PC-3 (cell line): ENCODE results near the gene CPS1. TPM values are rescaled to one million over a fixed set of nuclear protein-coding genes. Genes with fewer than 3 reads are reported as not detected.

Source experiments
- ATAC-seq: fragments of 200-7000 bp; cut with Tn5 transposase; 2 replicates; pipeline ENCODE4 v1.9.1; 2020; ENCODE audit warnings: mild to moderate bottlenecking, moderate library complexity
- BruUV-seq: library from RNA; stranded (reverse); fragments of 400-500 nt; replicated peaks from 2 replicates; lab custom pipeline; 2021; lab: Mats Ljungman, UMichigan
- CTCF ChIA-PET: fragments of 300-600 bp; sonication (Branson Sonifier 250); formaldehyde crosslinking; loops from one replicate; lab custom pipeline; 2022; ENCODE audit warnings: antibody characterized with exemption; lab: Charles Lee
- POLR2A ChIA-PET: fragments of 300-600 bp; sonication (Branson Sonifier 250); formaldehyde crosslinking; loops from one replicate; lab custom pipeline; 2022; ENCODE audit warnings: antibody characterized with exemption; ENCODE audit not compliant: unreplicated experiment; lab: Charles Lee
- DNase-seq: peaks from one replicate; pipeline ENCODE4 v3.0.0-alpha.2; 2015
- H2AFZ ChIP-seq: fragments of 300-600 bp; sonication (generic); 2 replicates; pipeline ENCODE4 v1.6.0; 2016; ENCODE audit warnings: antibody characterized with exemption, low read length
- H3F3A ChIP-seq: fragments of 300-600 bp; sonication (generic); one replicate; pipeline ENCODE4 v1.6.0; 2017; ENCODE audit warnings: antibody characterized with exemption, low read length, control low read depth, mild to moderate bottlenecking; ENCODE audit not compliant: unreplicated experiment
- H3K27ac ChIP-seq: fragments of 300-600 bp; sonication (generic); 2 replicates; pipeline ENCODE4 v1.5.1; 2016; ENCODE audit warnings: mild to moderate bottlenecking, low read length
- H3K27me3 ChIP-seq: fragments of 300-600 bp; sonication (generic); 2 replicates; pipeline ENCODE4 v1.6.1; 2016; ENCODE audit warnings: low read length, mixed read lengths
- H3K36me3 ChIP-seq: fragments of 300-600 bp; sonication (generic); 2 replicates; pipeline ENCODE4 v1.6.1; 2016; ENCODE audit warnings: low read depth, mixed run types, low read length, mixed read lengths
- H3K4me1 ChIP-seq: fragments of 300-600 bp; sonication (generic); 2 replicates; pipeline ENCODE4 v1.5.1; 2016; ENCODE audit warnings: low read length; ENCODE audit not compliant: insufficient read depth
- H3K4me2 ChIP-seq: fragments of 300-600 bp; sonication (generic); 2 replicates; pipeline ENCODE4 v1.6.0; 2016; ENCODE audit warnings: low read length
- H3K4me3 ChIP-seq: fragments of 300-600 bp; sonication (generic); 2 replicates; pipeline ENCODE4 v1.5.1; 2016; ENCODE audit warnings: mild to moderate bottlenecking, low read length, mixed read lengths
- H3K79me2 ChIP-seq: fragments of 300-600 bp; sonication (generic); 2 replicates; pipeline ENCODE4 v1.6.1; 2017; ENCODE audit warnings: low read length, mixed read lengths
- H3K9ac ChIP-seq: fragments of 300-600 bp; sonication (generic); 2 replicates; pipeline ENCODE4 v1.6.0; 2016; ENCODE audit warnings: mild to moderate bottlenecking, low read length
- H3K9me2 ChIP-seq: fragments of 300-600 bp; sonication (generic); replicated peaks from 2 replicates; pipeline ENCODE4 v1.6.1; 2016; ENCODE audit warnings: mixed run types, low read length, mixed read lengths
- H3K9me3 ChIP-seq: fragments of 300-600 bp; sonication (generic); 2 replicates; pipeline ENCODE4 v1.6.1; 2016; ENCODE audit warnings: low read length, mixed read lengths
- H4K20me1 ChIP-seq: fragments of 300-600 bp; sonication (generic); 2 replicates; pipeline ENCODE4 v1.6.1; 2016; ENCODE audit warnings: low read length, mixed read lengths
- EZH2 ChIP-seq: fragments of 300-600 bp; sonication (generic); IDR thresholded peaks from one replicate; pipeline ENCODE4 v1.6.1; 2017; ENCODE audit warnings: antibody characterized with exemption, mild to moderate bottlenecking, low read length; ENCODE audit not compliant: unreplicated experiment
- EZH2phosphoT487 ChIP-seq: fragments of 300-600 bp; sonication (generic); IDR thresholded peaks from 2 replicates; pipeline ENCODE4 v1.6.1; 2018; ENCODE audit warnings: mild to moderate bottlenecking, antibody characterized with exemption, low read length, borderline replicate concordance
- intact Hi-C: fragments of 100-400 bp; cut with micrococcal nuclease; formaldehyde crosslinking; loops from 2 replicates; pipeline ENCODE4 v1.9.0; 2023
- total RNA-seq: library from RNA; depleted of rRNA; stranded (reverse); fragments of >200 nt; gene quantifications from 2 replicates; pipeline ENCODE4 v1.2.3, GENCODE V29; 2014
- TF ChIP-seq, protein P1 (sequence below): fragments of 300-600 bp; sonication (generic); conservative IDR thresholded peaks from 2 replicates; pipeline ENCODE4 v1.5.1; 2017; ENCODE audit warnings: antibody characterized with exemption, low read depth, mild to moderate bottlenecking, low read length

The CPS1 gene
- total RNA-seq, 1 experiment from 2014 or later, result 17.7 TPM

- BruUV-seq, result no TSS peak
- peak; percentile 70 for ATAC-seq
- DNase-seq, result peak; percentile 72
- no peak overlapping the region for H3K9ac ChIP-seq
- H3K4me2 ChIP-seq, result no peak overlapping the region
- ChIA-PET CTCF (no interaction called here), POLR2A (no interaction called here)
- H3K9me3 ChIP-seq, result no peaks in the 10 kb centered on the region
- no peaks in the 10 kb centered on the region for H3K79me2 ChIP-seq
- no peaks in the 10 kb centered on the region for H3K4me1 ChIP-seq
- no peak overlapping the region for H3K27ac ChIP-seq
- peak overlapping the region; percentile 5 for H2AFZ ChIP-seq
- H3K27me3 ChIP-seq, result no peaks in the 10 kb centered on the region
- no peaks in the 10 kb centered on the region for H3F3A ChIP-seq
- TF ChIP-seq, protein P1, sequence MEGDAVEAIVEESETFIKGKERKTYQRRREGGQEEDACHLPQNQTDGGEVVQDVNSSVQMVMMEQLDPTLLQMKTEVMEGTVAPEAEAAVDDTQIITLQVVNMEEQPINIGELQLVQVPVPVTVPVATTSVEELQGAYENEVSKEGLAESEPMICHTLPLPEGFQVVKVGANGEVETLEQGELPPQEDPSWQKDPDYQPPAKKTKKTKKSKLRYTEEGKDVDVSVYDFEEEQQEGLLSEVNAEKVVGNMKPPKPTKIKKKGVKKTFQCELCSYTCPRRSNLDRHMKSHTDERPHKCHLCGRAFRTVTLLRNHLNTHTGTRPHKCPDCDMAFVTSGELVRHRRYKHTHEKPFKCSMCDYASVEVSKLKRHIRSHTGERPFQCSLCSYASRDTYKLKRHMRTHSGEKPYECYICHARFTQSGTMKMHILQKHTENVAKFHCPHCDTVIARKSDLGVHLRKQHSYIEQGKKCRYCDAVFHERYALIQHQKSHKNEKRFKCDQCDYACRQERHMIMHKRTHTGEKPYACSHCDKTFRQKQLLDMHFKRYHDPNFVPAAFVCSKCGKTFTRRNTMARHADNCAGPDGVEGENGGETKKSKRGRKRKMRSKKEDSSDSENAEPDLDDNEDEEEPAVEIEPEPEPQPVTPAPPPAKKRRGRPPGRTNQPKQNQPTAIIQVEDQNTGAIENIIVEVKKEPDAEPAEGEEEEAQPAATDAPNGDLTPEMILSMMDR, result peak; percentile 89
- no peak for TF ChIP-seq EZH2phosphoT487
- H3K9me2 ChIP-seq, result no peaks in the 10 kb centered on the region
- no peaks in the 10 kb centered on the region for H4K20me1 ChIP-seq
- no peaks in the 10 kb centered on the region for H3K36me3 ChIP-seq
- H3K4me3 ChIP-seq, result no peak overlapping the region
- intact Hi-C loops, result loop anchor here (1.0 to 2.0 kb wide), 3 partner anchors 40 to 457 kb away; no protein-coding TSS in a partner anchor
Observed at GRCh38 chr2:210577263-210578071, 21.1 kb downstream of the CPS1 start.

DNA sequence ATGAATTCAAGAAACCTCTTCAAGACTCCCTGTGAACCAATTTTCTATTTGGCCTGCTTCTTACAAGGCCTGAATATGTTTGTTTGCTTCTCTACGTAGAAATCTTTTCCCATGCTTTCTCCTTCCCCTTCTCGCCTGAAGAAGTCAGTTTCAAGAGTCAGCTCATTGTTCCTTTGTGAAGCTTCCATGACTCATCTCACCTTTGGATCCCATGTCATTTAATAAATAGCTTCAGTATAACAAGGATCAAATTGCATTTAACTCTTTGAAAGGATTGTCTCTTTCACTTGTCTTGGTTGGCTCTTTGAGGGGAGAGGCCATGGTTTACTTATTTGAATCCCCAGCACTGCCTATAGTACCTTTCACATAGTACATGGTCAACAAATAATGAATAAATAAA, 28.4 kb downstream of the CPS1 start:
- no peak for TF ChIP-seq EZH2phosphoT487
- TF ChIP-seq EZH2, result no peak
- TF ChIP-seq, protein P1, result no peak
- intact Hi-C loops, result no loop called here
- H3F3A ChIP-seq, result no peaks in the 10 kb centered on the region
- no peaks in the 10 kb centered on the region for H3K36me3 ChIP-seq
- DNase-seq, result peak; percentile 86
- no peaks in the 10 kb centered on the region for H3K9me3 ChIP-seq
- H4K20me1 ChIP-seq, result no peaks in the 10 kb centered on the region
- H3K27ac ChIP-seq, result peak overlapping the region; percentile 88
- BruUV-seq, result no TSS peak
- peak; percentile 95 for ATAC-seq
- peak overlapping the region; percentile 54 for H3K9ac ChIP-seq
- H2AFZ ChIP-seq, result peak overlapping the region; percentile 23; the same call in 1 of the 2 replicates
- H3K4me1 ChIP-seq, result peaks cover 15% of the 10 kb centered on the region
- ChIA-PET CTCF (no interaction called here), POLR2A (interaction anchor here (0.6 kb wide), 1 partner anchor 692 kb away, joined by 3 read pairs; no protein-coding TSS in a partner anchor)
- H3K79me2 ChIP-seq, result no peaks in the 10 kb centered on the region
- H3K9me2 ChIP-seq, result no peaks in the 10 kb centered on the region
- no peaks in the 10 kb centered on the region for H3K27me3 ChIP-seq
- H3K4me3 ChIP-seq, result no peak overlapping the region
- peak overlapping the region; percentile 47 for H3K4me2 ChIP-seq

DNA sequence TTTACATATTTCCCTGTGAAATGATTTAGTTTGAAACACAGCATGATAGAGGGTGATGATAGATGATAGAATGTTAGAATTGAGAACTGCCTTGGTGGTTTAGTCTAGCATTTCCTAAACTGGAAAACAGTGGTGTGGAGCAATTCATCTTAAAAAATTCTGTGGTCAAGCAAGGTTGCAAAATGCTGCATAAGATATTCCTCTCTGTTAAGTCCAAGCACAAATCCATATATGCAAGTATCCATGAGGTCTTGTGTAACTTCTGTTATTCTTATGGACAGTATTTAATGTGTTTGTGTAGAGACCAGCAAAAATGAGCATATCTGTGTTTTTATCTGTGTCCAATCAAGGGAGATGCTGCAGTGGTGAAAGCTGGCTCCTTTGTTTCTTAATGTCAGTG, 30.0 kb downstream of the CPS1 start:
- CTCF ChIA-PET, result no interaction called here
- H3K27me3 ChIP-seq, result no peaks in the 10 kb centered on the region
- no peak overlapping the region for H2AFZ ChIP-seq
- H3F3A ChIP-seq, result no peaks in the 10 kb centered on the region
- H3K27ac ChIP-seq, result no peak overlapping the region
- no peak for DNase-seq
- no peaks in the 10 kb centered on the region for H4K20me1 ChIP-seq
- no peak overlapping the region for H3K4me3 ChIP-seq
- TF ChIP-seq EZH2phosphoT487 (no peak), EZH2 (no peak)
- TF ChIP-seq, protein P1, result no peak
- H3K79me2 ChIP-seq, result no peaks in the 10 kb centered on the region
- H3K9me2 ChIP-seq, result no peaks in the 10 kb centered on the region
- BruUV-seq, result no TSS peak
- POLR2A ChIA-PET, result no interaction called here
- H3K4me1 ChIP-seq, result peaks cover 15% of the 10 kb centered on the region
- H3K4me2 ChIP-seq, result no peak overlapping the region
- H3K36me3 ChIP-seq, result no peaks in the 10 kb centered on the region
- intact Hi-C loops, result no loop called here
- no peaks in the 10 kb centered on the region for H3K9me3 ChIP-seq
- no peak for ATAC-seq
- no peak overlapping the region for H3K9ac ChIP-seq
